ENCODE measurements around the gene NR1I3.

The NR1I3 gene
- total RNA-seq, result 0 reads per million in 3 donors

- DNase-seq, result no peak
- no peak within 1 kb of the TSS for H3K27ac ChIP-seq (ENCODE audit: insufficient read depth, low read length, poor library complexity, severe bottlenecking)
- H3K4me3 ChIP-seq (ENCODE audit: insufficient read depth, low read depth, low read length, poor library complexity, severe bottlenecking), result no peak within 1 kb of the TSS
- H3K36me3 ChIP-seq (ENCODE audit: control insufficient read depth, insufficient read depth, low read length), result no peaks in the 10 kb centered on the region
- H3K27me3 ChIP-seq (replicated peaks; ENCODE audit: control insufficient read depth, insufficient read depth, low read length, poor library complexity, severe bottlenecking), result no peaks in the 10 kb centered on the region
- no peaks in the 10 kb centered on the region for H3K4me1 ChIP-seq (ENCODE audit: control insufficient read depth, insufficient read depth, low read length, poor library complexity, severe bottlenecking)
- no peaks in the 10 kb centered on the region for H3K9me3 ChIP-seq (ENCODE audit: control insufficient read depth, low read length)
Observed at GRCh38 chr1:161238039-161238473, at the start of gene NR1I3. NR1I3 (minus strand) TSS chr1:161238203; CDS start chr1:161236565, 1,638 bp downstream.

GRCh38 chr1:161287482-161288054 lies 49.6 kb upstream of the NR1I3 start:
- Histone ChIP-seq H3K36me3 (ENCODE audit: control insufficient read depth, insufficient read depth, low read length) (no peaks in the 10 kb centered on the region), H3K4me1 (ENCODE audit: control insufficient read depth, insufficient read depth, low read length, poor library complexity, severe bottlenecking) (no peaks in the 10 kb centered on the region), H3K9me3 (ENCODE audit: control insufficient read depth, low read length) (no peaks in the 10 kb centered on the region), H3K27ac (ENCODE audit: insufficient read depth, low read length, poor library complexity, severe bottlenecking) (no peak overlapping the region), H3K4me3 (ENCODE audit: insufficient read depth, low read depth, low read length, poor library complexity, severe bottlenecking) (no peak overlapping the region), H3K27me3 (replicated peaks; ENCODE audit: control insufficient read depth, insufficient read depth, low read length, poor library complexity, severe bottlenecking) (no peaks in the 10 kb centered on the region)
- DNase-seq, result no peak

- Histone ChIP-seq H3K27me3 (replicated peaks; ENCODE audit: control insufficient read depth, insufficient read depth, low read length, poor library complexity, severe bottlenecking) (no peaks in the 10 kb centered on the region), H3K9me3 (ENCODE audit: control insufficient read depth, low read length) (no peaks in the 10 kb centered on the region), H3K36me3 (ENCODE audit: control insufficient read depth, insufficient read depth, low read length) (no peaks in the 10 kb centered on the region), H3K27ac (ENCODE audit: insufficient read depth, low read length, poor library complexity, severe bottlenecking) (no peak overlapping the region), H3K4me1 (ENCODE audit: control insufficient read depth, insufficient read depth, low read length, poor library complexity, severe bottlenecking) (no peaks in the 10 kb centered on the region), H3K4me3 (ENCODE audit: insufficient read depth, low read depth, low read length, poor library complexity, severe bottlenecking) (no peak overlapping the region)
- DNase-seq, result no peak
Observed at GRCh38 chr1:161285521-161285920, 47.5 kb upstream of the NR1I3 start.

GRCh38 chr1:161285113-161285512 lies 47.1 kb upstream of the NR1I3 start:
- no peaks in the 10 kb centered on the region for H3K36me3 ChIP-seq (ENCODE audit: control insufficient read depth, insufficient read depth, low read length)
- H3K27ac ChIP-seq (ENCODE audit: insufficient read depth, low read length, poor library complexity, severe bottlenecking), result no peak overlapping the region
- no peak for DNase-seq
- H3K4me3 ChIP-seq (ENCODE audit: insufficient read depth, low read depth, low read length, poor library complexity, severe bottlenecking), result no peak overlapping the region
- no peaks in the 10 kb centered on the region for H3K9me3 ChIP-seq (ENCODE audit: control insufficient read depth, low read length)
- H3K27me3 ChIP-seq (replicated peaks; ENCODE audit: control insufficient read depth, insufficient read depth, low read length, poor library complexity, severe bottlenecking), result no peaks in the 10 kb centered on the region
- no peaks in the 10 kb centered on the region for H3K4me1 ChIP-seq (ENCODE audit: control insufficient read depth, insufficient read depth, low read length, poor library complexity, severe bottlenecking)

- Histone ChIP-seq H3K27me3 (replicated peaks; ENCODE audit: control insufficient read depth, insufficient read depth, low read length, poor library complexity, severe bottlenecking) (no peaks in the 10 kb centered on the region), H3K4me3 (ENCODE audit: insufficient read depth, low read depth, low read length, poor library complexity, severe bottlenecking) (no peak overlapping the region), H3K4me1 (ENCODE audit: control insufficient read depth, insufficient read depth, low read length, poor library complexity, severe bottlenecking) (no peaks in the 10 kb centered on the region), H3K9me3 (ENCODE audit: control insufficient read depth, low read length) (no peaks in the 10 kb centered on the region), H3K27ac (ENCODE audit: insufficient read depth, low read length, poor library complexity, severe bottlenecking) (no peak overlapping the region), H3K36me3 (ENCODE audit: control insufficient read depth, insufficient read depth, low read length) (no peaks in the 10 kb centered on the region)
- DNase-seq, result no peak
Observed at GRCh38 chr1:161282991-161283390, 45.0 kb upstream of the NR1I3 start.

- no peaks in the 10 kb centered on the region for H3K27me3 ChIP-seq (replicated peaks; ENCODE audit: control insufficient read depth, insufficient read depth, low read length, poor library complexity, severe bottlenecking)
- H3K36me3 ChIP-seq (ENCODE audit: control insufficient read depth, insufficient read depth, low read length), result no peaks in the 10 kb centered on the region
- H3K9me3 ChIP-seq (ENCODE audit: control insufficient read depth, low read length), result no peaks in the 10 kb centered on the region
- DNase-seq, result no peak
- H3K4me3 ChIP-seq (ENCODE audit: insufficient read depth, low read depth, low read length, poor library complexity, severe bottlenecking), result no peak overlapping the region
- H3K27ac ChIP-seq (ENCODE audit: insufficient read depth, low read length, poor library complexity, severe bottlenecking), result no peak overlapping the region
- H3K4me1 ChIP-seq (ENCODE audit: control insufficient read depth, insufficient read depth, low read length, poor library complexity, severe bottlenecking), result no peaks in the 10 kb centered on the region
Observed at GRCh38 chr1:161274874-161275273, 36.9 kb upstream of the NR1I3 start.

GRCh38 chr1:161273402-161273801 lies 35.4 kb upstream of the NR1I3 start:
- Histone ChIP-seq H3K4me3 (ENCODE audit: insufficient read depth, low read depth, low read length, poor library complexity, severe bottlenecking) (no peak overlapping the region), H3K9me3 (ENCODE audit: control insufficient read depth, low read length) (no peaks in the 10 kb centered on the region), H3K27me3 (replicated peaks; ENCODE audit: control insufficient read depth, insufficient read depth, low read length, poor library complexity, severe bottlenecking) (no peaks in the 10 kb centered on the region), H3K27ac (ENCODE audit: insufficient read depth, low read length, poor library complexity, severe bottlenecking) (no peak overlapping the region), H3K36me3 (ENCODE audit: control insufficient read depth, insufficient read depth, low read length) (no peaks in the 10 kb centered on the region), H3K4me1 (ENCODE audit: control insufficient read depth, insufficient read depth, low read length, poor library complexity, severe bottlenecking) (no peaks in the 10 kb centered on the region)
- DNase-seq, result no peak

GRCh38 chr1:161267321-161267720 lies 29.3 kb upstream of the NR1I3 start:
- H3K9me3 ChIP-seq (ENCODE audit: control insufficient read depth, low read length), result no peaks in the 10 kb centered on the region
- no peaks in the 10 kb centered on the region for H3K36me3 ChIP-seq (ENCODE audit: control insufficient read depth, insufficient read depth, low read length)
- H3K27ac ChIP-seq (ENCODE audit: insufficient read depth, low read length, poor library complexity, severe bottlenecking), result no peak overlapping the region
- H3K27me3 ChIP-seq (replicated peaks; ENCODE audit: control insufficient read depth, insufficient read depth, low read length, poor library complexity, severe bottlenecking), result no peaks in the 10 kb centered on the region
- no peaks in the 10 kb centered on the region for H3K4me1 ChIP-seq (ENCODE audit: control insufficient read depth, insufficient read depth, low read length, poor library complexity, severe bottlenecking)
- H3K4me3 ChIP-seq (ENCODE audit: insufficient read depth, low read depth, low read length, poor library complexity, severe bottlenecking), result no peak overlapping the region
- DNase-seq, result no peak

GRCh38 chr1:161266836-161267235 lies 28.8 kb upstream of the NR1I3 start:
- no peak overlapping the region for H3K27ac ChIP-seq (ENCODE audit: insufficient read depth, low read length, poor library complexity, severe bottlenecking)
- no peak for DNase-seq

GRCh38 chr1:161266202-161266601 lies 28.2 kb upstream of the NR1I3 start:
- Histone ChIP-seq H3K36me3 (ENCODE audit: control insufficient read depth, insufficient read depth, low read length) (no peaks in the 10 kb centered on the region), H3K27ac (ENCODE audit: insufficient read depth, low read length, poor library complexity, severe bottlenecking) (no peak overlapping the region), H3K9me3 (ENCODE audit: control insufficient read depth, low read length) (no peaks in the 10 kb centered on the region), H3K4me3 (ENCODE audit: insufficient read depth, low read depth, low read length, poor library complexity, severe bottlenecking) (no peak overlapping the region), H3K4me1 (ENCODE audit: control insufficient read depth, insufficient read depth, low read length, poor library complexity, severe bottlenecking) (no peaks in the 10 kb centered on the region), H3K27me3 (replicated peaks; ENCODE audit: control insufficient read depth, insufficient read depth, low read length, poor library complexity, severe bottlenecking) (no peaks in the 10 kb centered on the region)
- no peak for DNase-seq

More at GRCh38 chr1:161266836-161267235, 28.8 kb upstream of the NR1I3 start:
- Histone ChIP-seq H3K4me1 (ENCODE audit: control insufficient read depth, insufficient read depth, low read length, poor library complexity, severe bottlenecking) (no peaks in the 10 kb centered on the region), H3K9me3 (ENCODE audit: control insufficient read depth, low read length) (no peaks in the 10 kb centered on the region), H3K36me3 (ENCODE audit: control insufficient read depth, insufficient read depth, low read length) (no peaks in the 10 kb centered on the region), H3K27me3 (replicated peaks; ENCODE audit: control insufficient read depth, insufficient read depth, low read length, poor library complexity, severe bottlenecking) (no peaks in the 10 kb centered on the region), H3K4me3 (ENCODE audit: insufficient read depth, low read depth, low read length, poor library complexity, severe bottlenecking) (no peak overlapping the region)
